Measurements from ENCODE around the gene FGD3.

FGD3 gene

GRCh38 chr9:93035106-93035660, 87.9 kb downstream of the FGD3 start:
- no peak for DNase-seq

GRCh38 chr9:93035821-93036351, 88.6 kb downstream of the FGD3 start:
- no peak for DNase-seq

- no peak for DNase-seq
Measured at GRCh38 chr9:93036887-93037475, 89.7 kb downstream of the FGD3 start.

GRCh38 chr9:93037476-93037971, 90.2 kb downstream of the FGD3 start:
- peak; percentile 35 for DNase-seq

- DNase-seq, result no peak
Measured at GRCh38 chr9:93038918-93039317, 91.6 kb downstream of the FGD3 start.

GRCh38 chr9:93039456-93039855, 92.1 kb downstream of the FGD3 start:
- DNase-seq, result no peak

GRCh38 chr9:93039976-93040375, 92.7 kb downstream of the FGD3 start:
- DNase-seq, result no peak

- DNase-seq, result no peak
Measured at GRCh38 chr9:93040409-93040808, 93.1 kb downstream of the FGD3 start.

- no peak for DNase-seq
Measured at GRCh38 chr9:93041108-93041802, 93.9 kb downstream of the FGD3 start.

GRCh38 chr9:93043122-93043521, 95.8 kb downstream of the FGD3 start:
- DNase-seq, result no peak

GRCh38 chr9:93045521-93045920, 98.2 kb downstream of the FGD3 start:
- DNase-seq, result no peak

- DNase-seq, result no peak
Measured at GRCh38 chr9:93048566-93049448, 101.5 kb downstream of the FGD3 start.

GRCh38 chr9:93049491-93049890, 102.2 kb downstream of the FGD3 start:
- no peak for DNase-seq

GRCh38 chr9:93050231-93050630, 102.9 kb downstream of the FGD3 start:
- no peak for DNase-seq

GRCh38 chr9:93051680-93052089, 104.4 kb downstream of the FGD3 start:
- no peak for DNase-seq

- no peak for DNase-seq
Measured at GRCh38 chr9:93052791-93053540, 105.6 kb downstream of the FGD3 start.

- DNase-seq, result no peak
Measured at GRCh38 chr9:93053781-93054331, 106.5 kb downstream of the FGD3 start.

- no peak for DNase-seq
Measured at GRCh38 chr9:93054758-93055704, 107.7 kb downstream of the FGD3 start.

GRCh38 chr9:93057042-93057702, 109.8 kb downstream of the FGD3 start:
- no peak for DNase-seq

GRCh38 chr9:93057703-93058354, 110.5 kb downstream of the FGD3 start:
- no peak for DNase-seq

All from SIG-M5 (cell line).